Caco-2 (cell line): Measurements from ENCODE around the gene SAMD8. TPM values are rescaled to one million over a fixed set of nuclear protein-coding genes. Genes with fewer than 3 reads are reported as not detected.

Experiments used
- BruUV-seq: library from RNA; stranded (reverse); fragments of 400-500 nt; replicated peaks from 2 replicates; lab custom pipeline; 2021; lab: Mats Ljungman, UMichigan
- CTCF ChIA-PET: fragments of 300-600 bp; sonication (Branson Sonifier 250); formaldehyde crosslinking; loops from one replicate; lab custom pipeline; 2022; ENCODE audit warnings: antibody characterized with exemption; lab: Charles Lee
- POLR2A ChIA-PET: fragments of 300-600 bp; sonication (Branson Sonifier 250); formaldehyde crosslinking; loops from one replicate; lab custom pipeline; 2022; ENCODE audit warnings: antibody characterized with exemption; lab: Charles Lee
- DNase-seq, 2 experiments: peaks; one replicate each; pipeline versions ENCODE4 v3.0.0 to v3.0.0-alpha.2; 2020 to 2022
- H3K27me3 ChIP-seq: replicated peaks from 2 replicates; pipeline ENCODE4 v1.6.0; 2011; ENCODE audit warnings: low read length; ENCODE audit not compliant: control insufficient read depth, insufficient read depth
- H3K36me3 ChIP-seq: 2 replicates; pipeline ENCODE4 v1.5.1; 2011; ENCODE audit warnings: low read length; ENCODE audit not compliant: control insufficient read depth, insufficient read depth
- H3K4me1 ChIP-seq: fragments of 250-450 bp; sonication (Bioruptor Pico); 2 replicates; pipeline ENCODE4 v1.5.1; 2020; ENCODE audit warnings: mild to moderate bottlenecking
- H3K4me3 ChIP-seq: 2 replicates; pipeline ENCODE4 v1.5.1; 2011; ENCODE audit warnings: low read depth, mild to moderate bottlenecking, control low read depth, low read length
- H3K9me3 ChIP-seq: fragments of 250-450 bp; sonication (Bioruptor Pico); 2 replicates; pipeline ENCODE4 v1.5.1; 2020; ENCODE audit warnings: mild to moderate bottlenecking, moderate library complexity
- H3K27ac Mint-ChIP-seq: one replicate; pipeline ENCODE4 v1.8.0; 2022; ENCODE audit warnings: mixed read lengths; ENCODE audit not compliant: unreplicated experiment
- H3K27me3 Mint-ChIP-seq: one replicate; pipeline ENCODE4 v1.8.0; 2022; ENCODE audit warnings: mixed read lengths; ENCODE audit not compliant: insufficient read depth, unreplicated experiment
- H3K36me3 Mint-ChIP-seq: one replicate; pipeline ENCODE4 v1.8.0; 2022; ENCODE audit warnings: mild to moderate bottlenecking, mixed read lengths; ENCODE audit not compliant: insufficient read depth, unreplicated experiment
- H3K4me1 Mint-ChIP-seq: one replicate; pipeline ENCODE4 v1.8.0; 2022; ENCODE audit warnings: low read depth, mixed read lengths; ENCODE audit not compliant: unreplicated experiment
- H3K4me3 Mint-ChIP-seq: one replicate; pipeline ENCODE4 v1.8.0; 2022; ENCODE audit warnings: mild to moderate bottlenecking, moderate library complexity, mixed read lengths; ENCODE audit not compliant: unreplicated experiment
- H3K9me3 Mint-ChIP-seq: one replicate; pipeline ENCODE4 v1.8.0; 2022; ENCODE audit warnings: mixed read lengths; ENCODE audit not compliant: unreplicated experiment
- CTCF ChIP-seq, 2 experiments: fragments of 200-600 bp in 1 of 2; IDR thresholded peaks; 1 replicate in 1 of 2; 2 replicates in 1 of 2; pipeline versions ENCODE4 v1.5.1 to v1.8.0; 2011 to 2022; ENCODE audit warnings: antibody characterized with exemption in 1 of 2, control low read depth in 1 of 2, inconsistent platforms in 1 of 2, low read depth in 1 of 2, low read length in 1 of 2, mild to moderate bottlenecking in 1 of 2, moderate library complexity in 1 of 2; ENCODE audit not compliant: insufficient read depth in 1 of 2, severe bottlenecking in 1 of 2, unreplicated experiment in 1 of 2
- intact Hi-C: fragments of 100-400 bp; cut with micrococcal nuclease; formaldehyde crosslinking; loops from one replicate; pipeline ENCODE4 v1.10.0; 2022; ENCODE audit not compliant: unreplicated experiment
- total RNA-seq: library from RNA; stranded (reverse); gene quantifications from 2 replicates; pipeline ENCODE4 v1.2.3, GENCODE V29; 2022

The SAMD8 gene
- total RNA-seq, 1 experiment from 2014 or later, result 25.2 TPM

- Histone ChIP-seq H3K4me1 (no peaks in the 10 kb centered on the region), H3K36me3 (no peaks in the 10 kb centered on the region), H3K4me3 (no peak overlapping the region), H3K9me3 (no peaks in the 10 kb centered on the region), H3K27me3 (no peaks in the 10 kb centered on the region)
- ChIA-PET CTCF (no interaction called here), POLR2A (no interaction called here)
- intact Hi-C loops, result no loop called here
- Mint-ChIP-seq H3K4me3 (no peak overlapping the region), H3K27me3 (no peaks in the 10 kb centered on the region), H3K9me3 (no peaks in the 10 kb centered on the region), H3K4me1 (no peaks in the 10 kb centered on the region), H3K36me3 (no peaks in the 10 kb centered on the region), H3K27ac (no peak overlapping the region)
- no peak for DNase-seq
- TF ChIP-seq CTCF (IDR thresholded peaks at IDR 0.05; ENCODE audit: insufficient read depth in 1 of 2, low read depth in 1 of 2, low read length in 1 of 2, severe bottlenecking in 1 of 2, unreplicated experiment in 1 of 2), result no peak
- BruUV-seq, result no TSS peak
Measured at GRCh38 chr10:75076348-75076747, 35.1 kb upstream of the SAMD8 start.

- Mint-ChIP-seq H3K36me3 (no peaks in the 10 kb centered on the region), H3K4me3 (no peak overlapping the region), H3K4me1 (no peaks in the 10 kb centered on the region), H3K9me3 (no peaks in the 10 kb centered on the region), H3K27ac (no peak overlapping the region), H3K27me3 (no peaks in the 10 kb centered on the region)
- Histone ChIP-seq H3K36me3 (no peaks in the 10 kb centered on the region), H3K27me3 (no peaks in the 10 kb centered on the region), H3K4me3 (no peak overlapping the region), H3K9me3 (no peaks in the 10 kb centered on the region; the same call in 1 of the 2 replicates), H3K4me1 (no peaks in the 10 kb centered on the region)
- TF ChIP-seq CTCF (IDR thresholded peaks at IDR 0.05; ENCODE audit: insufficient read depth in 1 of 2, low read depth in 1 of 2, low read length in 1 of 2, severe bottlenecking in 1 of 2, unreplicated experiment in 1 of 2), result no peak
- no peak for DNase-seq
- intact Hi-C loops, result no loop called here
- POLR2A ChIA-PET, result no interaction called here
- CTCF ChIA-PET, result no interaction called here
- no TSS peak for BruUV-seq
Measured at GRCh38 chr10:75079436-75080083, 31.9 kb upstream of the SAMD8 start.

DNA sequence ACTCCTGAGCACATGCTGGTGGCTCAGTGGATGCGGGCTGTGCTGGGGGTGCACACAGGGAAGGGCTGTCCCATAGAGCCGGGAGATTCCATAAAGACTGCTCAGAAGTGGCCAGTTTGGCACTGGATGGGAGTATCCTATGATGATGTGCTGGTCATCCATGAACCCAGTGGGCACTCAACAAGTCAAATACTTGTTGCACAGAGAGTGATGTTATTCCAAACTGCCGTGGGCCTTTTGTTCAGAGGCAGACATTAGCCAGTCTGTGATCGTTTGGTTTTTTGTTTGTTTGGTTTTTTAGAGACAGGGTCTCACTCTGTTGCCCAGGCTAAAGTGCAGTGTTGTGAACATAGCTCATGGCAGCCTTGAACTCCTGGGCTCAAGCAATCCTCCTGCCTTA, 30.9 kb upstream of the SAMD8 start:
- Mint-ChIP-seq H3K4me1 (no peaks in the 10 kb centered on the region), H3K4me3 (no peak overlapping the region), H3K9me3 (no peaks in the 10 kb centered on the region), H3K27me3 (no peaks in the 10 kb centered on the region), H3K27ac (no peak overlapping the region), H3K36me3 (no peaks in the 10 kb centered on the region)
- intact Hi-C loops, result no loop called here
- no peak for TF ChIP-seq CTCF (IDR thresholded peaks at IDR 0.05; ENCODE audit: insufficient read depth in 1 of 2, low read depth in 1 of 2, low read length in 1 of 2, severe bottlenecking in 1 of 2, unreplicated experiment in 1 of 2)
- Histone ChIP-seq H3K27me3 (no peaks in the 10 kb centered on the region), H3K36me3 (no peaks in the 10 kb centered on the region), H3K9me3 (no peaks in the 10 kb centered on the region; the same call in 1 of the 2 replicates), H3K4me1 (no peaks in the 10 kb centered on the region), H3K4me3 (no peak overlapping the region)
- no peak for DNase-seq
- ChIA-PET CTCF (interaction anchor here (0.5 kb wide), 1 partner anchor 255 kb away, joined by 3 read pairs; no protein-coding TSS in a partner anchor), POLR2A (no interaction called here)
- no TSS peak for BruUV-seq
